ENCODE results near the gene ACOXL. TPM values are rescaled to one million over a fixed set of nuclear protein-coding genes. Genes with fewer than 3 reads are reported as not detected.
A peak's percentile ranks its signal among the peaks of the same experiment; 100 is the strongest.
"Not testable (repeated sequence)": the region's sequence is repeated elsewhere in the genome, so short reads cannot be mapped to it uniquely, and the experiment has no call there.

ACOXL gene
- total RNA-seq, 6 experiments from 2014 or later, result not detected

DNA sequence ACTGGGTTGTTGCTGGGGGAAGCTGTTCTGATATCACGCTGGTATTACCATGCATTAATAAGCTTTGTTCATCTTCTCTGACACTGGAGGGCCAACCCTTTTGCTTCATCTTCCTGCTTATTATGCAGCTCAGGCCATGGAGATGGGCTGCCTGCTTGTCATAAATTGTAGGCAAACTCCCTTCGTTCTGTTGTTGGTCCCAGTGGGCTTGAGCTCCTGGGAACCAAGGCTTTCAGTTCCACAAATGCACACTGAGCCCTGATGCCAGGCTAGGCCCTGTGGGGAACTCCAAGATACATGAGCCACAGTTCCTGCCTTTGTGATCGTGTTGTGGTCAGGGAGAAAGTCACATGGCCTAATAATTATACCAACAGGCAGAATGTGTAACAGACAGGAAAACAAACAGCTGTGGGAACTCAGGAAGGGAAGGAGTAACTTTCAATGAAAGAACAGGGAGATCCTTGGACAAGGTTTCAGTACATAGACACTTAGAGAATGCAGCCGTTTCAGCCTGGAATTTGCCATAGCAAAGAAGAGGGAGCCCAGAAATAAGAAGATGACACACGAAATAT lies 339.3 kb downstream of the ACOXL start:
- no peak for TF ChIP-seq CTCF (IDR thresholded peaks at IDR 0.05)
- no peak for TF ChIP-seq POLR2A (IDR thresholded peaks at IDR 0.05)
- no peak overlapping the region for H3K4me3 ChIP-seq
- H3K36me3 ChIP-seq, result no peaks in the 10 kb centered on the region
- no peak overlapping the region for H3K27ac ChIP-seq
- ATAC-seq, result peak in 2 of 4 donors; percentile 7 to 63
- no peak for DNase-seq
- intact Hi-C loops (cut with DNase I), result no loop called here
- WGBS (ENCODE audit: insufficient coverage, low coverage, low lambda C conversion rate, missing lambda C conversion rate), result 28% methylated on average over 4 of the region's 5 CpGs
- H3K27me3 ChIP-seq, result no peaks in the 10 kb centered on the region
- no peaks in the 10 kb centered on the region for H3K4me1 ChIP-seq
- H3K9me3 ChIP-seq, result peaks cover 0 to 10% (median 0%) of the 10 kb centered on the region in 4 donors

DNA sequence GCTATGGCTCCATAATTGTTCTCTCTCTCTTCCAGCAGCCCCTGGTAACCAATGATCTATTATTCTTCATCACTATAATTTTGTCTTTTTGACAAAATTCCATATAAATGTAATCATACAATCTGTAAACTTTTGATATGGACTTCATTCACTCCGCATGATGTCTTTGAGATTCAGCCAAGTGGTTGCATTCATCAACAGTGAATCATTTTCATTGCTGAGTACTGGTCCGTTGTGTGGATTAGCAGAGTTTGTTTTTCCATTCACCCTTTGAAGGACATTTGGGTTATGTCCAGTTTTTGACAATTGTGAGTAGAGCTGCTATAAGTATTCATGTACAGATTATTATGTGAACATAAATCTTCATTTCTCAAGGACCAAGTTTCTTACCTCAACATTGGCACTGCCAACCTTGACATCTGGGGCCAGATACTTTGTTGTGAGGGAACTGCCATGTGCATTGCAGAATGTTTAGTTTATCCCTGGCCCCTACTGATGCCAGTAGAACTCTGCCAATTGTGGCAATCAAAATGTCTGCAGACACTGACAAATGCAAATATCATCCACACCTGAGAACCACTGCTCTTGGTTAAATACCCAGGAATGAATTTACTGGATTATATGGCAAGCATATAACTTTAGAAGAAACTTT lies 340.0 kb downstream of the ACOXL start:
- TF ChIP-seq POLR2A (IDR thresholded peaks at IDR 0.05), result no peak
- TF ChIP-seq CTCF (IDR thresholded peaks at IDR 0.05), result no peak
- ATAC-seq (peak in 1 of 4 donors; percentile 49), DNase-seq (no peak)
- no peaks in the 10 kb centered on the region for H3K4me1 ChIP-seq
- H3K36me3 ChIP-seq, result no peaks in the 10 kb centered on the region
- 56% methylated on average over 2 of the region's 2 CpGs for WGBS (ENCODE audit: insufficient coverage, low coverage, low lambda C conversion rate, missing lambda C conversion rate)
- intact Hi-C loops (cut with DNase I), result no loop called here
- H3K4me3 ChIP-seq, result no peak overlapping the region
- peaks cover 0 to 10% (median 0%) of the 10 kb centered on the region in 4 donors for H3K9me3 ChIP-seq
- no peaks in the 10 kb centered on the region for H3K27me3 ChIP-seq
- no peak overlapping the region for H3K27ac ChIP-seq

- H3K36me3 ChIP-seq; DNase-seq; H3K4me3 ChIP-seq; ATAC-seq; intact Hi-C loops (cut with DNase I); H3K9me3 ChIP-seq; H3K27me3 ChIP-seq; H3K4me1 ChIP-seq; H3K27ac ChIP-seq: not testable (repeated sequence)
- WGBS (ENCODE audit: insufficient coverage, low coverage, low lambda C conversion rate, missing lambda C conversion rate), result 0% methylated on average over 1 of the region's 1 CpG
Observed at GRCh38 chr2:111082659-111083058, 350.3 kb downstream of the ACOXL start.

- DNase-seq, result no peak
- intact Hi-C loops (cut with DNase I), result no loop called here
- WGBS (ENCODE audit: insufficient coverage, low coverage, low lambda C conversion rate, missing lambda C conversion rate), result 88% methylated on average over 3 of the region's 3 CpGs
Observed at GRCh38 chr2:111091811-111092211, 359.4 kb downstream of the ACOXL start.

More at GRCh38 chr2:111091811-111092211, 359.4 kb downstream of the ACOXL start:
- Histone ChIP-seq H3K4me1 (no peaks in the 10 kb centered on the region), H3K9me3 (no peaks in the 10 kb centered on the region), H3K36me3 (no peaks in the 10 kb centered on the region), H3K4me3 (no peak overlapping the region), H3K27me3 (no peaks in the 10 kb centered on the region), H3K27ac (no peak overlapping the region)
- TF ChIP-seq POLR2A (IDR thresholded peaks at IDR 0.05), result no peak
- TF ChIP-seq CTCF (IDR thresholded peaks at IDR 0.05), result no peak
- no peak for ATAC-seq

Data from right lobe of liver (tissue), 6 donors.